RWPE1 (cell line): ENCODE data around the gene HAPLN1.

Source experiments
- CTCF ChIA-PET: fragments of 350-600 bp; sonication (Branson Sonifier 250); formaldehyde crosslinking; extraction: SDS; loops from one replicate; lab custom pipeline; 2021; lab: Yijun Ruan, JAX
- POLR2A ChIA-PET: fragments of 400-600 bp; formaldehyde crosslinking; extraction: SDS; loops from one replicate; lab custom pipeline; 2020; ENCODE audit warnings: antibody characterized with exemption; ENCODE audit not compliant: low non-redundant PET; lab: Yijun Ruan, JAX
- DNase-seq: peaks from one replicate; pipeline ENCODE4 v3.0.0; 2012; ENCODE audit warnings: low spot score
- H3K27ac ChIP-seq: fragments of 450-650 bp; 2 replicates; pipeline ENCODE4 v1.5.1; 2017
- TF ChIP-seq, protein P1 (sequence below): fragments of 450-650 bp; conservative IDR thresholded peaks from 2 replicates; pipeline ENCODE4 v1.5.1; 2017; ENCODE audit warnings: low read depth, mild to moderate bottlenecking

Gene HAPLN1

GRCh38 chr5:83721953-83722901 is 1.6 kb upstream of the HAPLN1 start:
- CTCF ChIA-PET, result interaction anchor here (0.6 to 0.7 kb wide), 4 partner anchors 17 to 268 kb away, joined by 3 to 5 read pairs (median 4); no protein-coding TSS in a partner anchor
- no peak overlapping the region for H3K27ac ChIP-seq
- TF ChIP-seq, protein P1, sequence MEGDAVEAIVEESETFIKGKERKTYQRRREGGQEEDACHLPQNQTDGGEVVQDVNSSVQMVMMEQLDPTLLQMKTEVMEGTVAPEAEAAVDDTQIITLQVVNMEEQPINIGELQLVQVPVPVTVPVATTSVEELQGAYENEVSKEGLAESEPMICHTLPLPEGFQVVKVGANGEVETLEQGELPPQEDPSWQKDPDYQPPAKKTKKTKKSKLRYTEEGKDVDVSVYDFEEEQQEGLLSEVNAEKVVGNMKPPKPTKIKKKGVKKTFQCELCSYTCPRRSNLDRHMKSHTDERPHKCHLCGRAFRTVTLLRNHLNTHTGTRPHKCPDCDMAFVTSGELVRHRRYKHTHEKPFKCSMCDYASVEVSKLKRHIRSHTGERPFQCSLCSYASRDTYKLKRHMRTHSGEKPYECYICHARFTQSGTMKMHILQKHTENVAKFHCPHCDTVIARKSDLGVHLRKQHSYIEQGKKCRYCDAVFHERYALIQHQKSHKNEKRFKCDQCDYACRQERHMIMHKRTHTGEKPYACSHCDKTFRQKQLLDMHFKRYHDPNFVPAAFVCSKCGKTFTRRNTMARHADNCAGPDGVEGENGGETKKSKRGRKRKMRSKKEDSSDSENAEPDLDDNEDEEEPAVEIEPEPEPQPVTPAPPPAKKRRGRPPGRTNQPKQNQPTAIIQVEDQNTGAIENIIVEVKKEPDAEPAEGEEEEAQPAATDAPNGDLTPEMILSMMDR, result peak; percentile 75
- peak; percentile 78 for DNase-seq
- POLR2A ChIA-PET, result no interaction called here

DNA sequence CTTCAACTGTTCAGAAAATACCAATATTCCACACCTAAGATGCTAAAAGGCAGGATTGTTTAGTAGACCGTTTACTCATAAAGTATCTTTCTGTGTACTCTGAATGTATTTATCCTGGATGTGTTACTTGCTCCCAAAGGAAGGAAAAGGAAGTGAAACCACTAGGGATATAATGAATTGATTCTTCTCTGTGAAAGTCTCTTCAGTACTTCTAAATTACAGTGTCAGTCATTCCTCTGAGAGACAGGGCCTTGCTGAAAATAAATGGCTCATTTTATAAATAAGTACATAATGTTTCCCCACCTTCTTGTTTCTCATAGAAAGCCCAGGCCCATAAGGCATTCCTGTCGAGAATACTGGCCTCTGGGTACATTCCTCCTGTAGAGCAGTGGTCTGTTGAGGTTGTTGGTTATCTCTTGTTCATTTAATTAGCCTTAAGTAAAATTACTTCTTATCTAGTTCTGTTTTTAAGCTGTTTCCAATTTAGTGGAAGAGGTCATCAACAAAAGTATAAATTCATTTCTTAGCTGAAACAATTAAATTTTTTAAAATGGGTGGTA is 1.6 kb downstream of the HAPLN1 start:
- POLR2A ChIA-PET, result no interaction called here
- TF ChIP-seq, protein P1, result no peak
- CTCF ChIA-PET, result interaction anchor here (0.6 kb wide), 3 partner anchors 126 to 613 kb away, joined by 3 to 6 read pairs (median 3); no protein-coding TSS in a partner anchor
- DNase-seq, result no peak
- no peak overlapping the region for H3K27ac ChIP-seq

GRCh38 chr5:83718195-83718825 is 2.3 kb downstream of the HAPLN1 start:
- POLR2A ChIA-PET, result no interaction called here
- no peak overlapping the region for H3K27ac ChIP-seq
- TF ChIP-seq, protein P1, result peak; percentile 93
- CTCF ChIA-PET, result interaction anchor here (0.6 to 1.0 kb wide), 7 partner anchors 10 to 1294 kb away, joined by 3 to 6 read pairs (median 3); no protein-coding TSS in a partner anchor
- peak; percentile 72 for DNase-seq

GRCh38 chr5:83715236-83716065 is 5.2 kb downstream of the HAPLN1 start:
- ChIA-PET CTCF (interaction anchor here (0.6 kb wide), 1 partner anchor 1321 kb away, joined by 8 read pairs; no protein-coding TSS in a partner anchor), POLR2A (no interaction called here)
- no peak overlapping the region for H3K27ac ChIP-seq
- DNase-seq, result no peak
- TF ChIP-seq, protein P1, result no peak

DNA sequence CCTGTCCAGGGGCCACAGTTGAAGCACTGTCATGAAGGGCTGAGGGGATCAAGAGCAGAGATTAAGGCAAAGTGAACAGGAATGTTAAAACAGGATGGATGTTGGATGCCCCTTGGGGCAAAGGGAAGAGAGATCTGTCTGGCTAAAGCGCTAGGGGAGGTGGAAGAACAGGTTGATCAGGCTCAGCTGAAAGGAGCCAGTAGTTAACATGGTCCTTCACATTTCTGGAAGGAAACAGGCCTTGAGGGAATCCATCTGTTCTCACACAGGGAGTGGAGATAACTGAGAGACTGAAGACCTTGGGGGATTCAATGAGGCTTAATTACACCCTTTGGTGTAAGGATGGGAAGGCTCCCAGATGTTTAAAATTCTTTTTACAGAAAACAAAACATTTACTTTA is 5.8 kb downstream of the HAPLN1 start:
- ChIA-PET POLR2A (no interaction called here), CTCF (interaction anchor here (0.6 kb wide), 1 partner anchor 1321 kb away, joined by 8 read pairs; no protein-coding TSS in a partner anchor)
- TF ChIP-seq, protein P1, result no peak
- no peak overlapping the region for H3K27ac ChIP-seq
- no peak for DNase-seq
